Panc1 (cell line): ENCODE data around the gene SETD6. TPM values are rescaled to one million over a fixed set of nuclear protein-coding genes. Genes with fewer than 3 reads are reported as not detected.

ENCODE experiments used
- ATAC-seq: fragments of 200-7000 bp; cut with Tn5 transposase; 2 replicates; pipeline ENCODE4 v1.9.1; 2020; ENCODE audit warnings: mild to moderate bottlenecking, moderate library complexity
- BruUV-seq: library from RNA; stranded (reverse); fragments of 400-500 nt; replicated peaks from 2 replicates; lab custom pipeline; 2021; lab: Mats Ljungman, UMichigan
- CTCF ChIA-PET: fragments of 300-600 bp; sonication (Branson Sonifier 250); formaldehyde crosslinking; loops from one replicate; lab custom pipeline; 2022; ENCODE audit warnings: antibody characterized with exemption; lab: Charles Lee
- POLR2A ChIA-PET: fragments of 300-600 bp; sonication (Branson Sonifier 250); formaldehyde crosslinking; loops from one replicate; lab custom pipeline; 2022; ENCODE audit warnings: antibody characterized with exemption; lab: Charles Lee
- DNase-seq: peaks from one replicate; pipeline ENCODE4 v3.0.0-alpha.2; 2010; ENCODE audit warnings: low read depth, low spot score
- H3K27ac ChIP-seq: 2 replicates; pipeline ENCODE4 v1.5.1; 2011; ENCODE audit warnings: mild to moderate bottlenecking, low read length, inconsistent platforms
- H3K27me3 ChIP-seq: fragments of 200-500 bp; sonication (Bioruptor generic); 2 replicates; pipeline ENCODE4 v1.6.0; 2014; ENCODE audit warnings: low read length, inconsistent platforms; ENCODE audit not compliant: control insufficient read depth, insufficient read depth
- H3K36me3 ChIP-seq: fragments of 200-500 bp; sonication (Bioruptor generic); 2 replicates; pipeline ENCODE4 v1.5.1; 2014; ENCODE audit warnings: inconsistent platforms, mild to moderate bottlenecking, low read length, moderate library complexity; ENCODE audit not compliant: control insufficient read depth, insufficient read depth
- H3K4me1 ChIP-seq: 2 replicates; pipeline ENCODE4 v1.5.1; 2011; ENCODE audit warnings: inconsistent platforms, mild to moderate bottlenecking, low read length, moderate library complexity; ENCODE audit not compliant: control insufficient read depth, insufficient read depth
- H3K4me3 ChIP-seq, 2 experiments: 2 replicates each; pipeline ENCODE4 v1.5.1; 2011 to 2012; ENCODE audit warnings: low read depth in 2 of 2, low read length in 2 of 2, mild to moderate bottlenecking in 2 of 2, inconsistent platforms in 1 of 2, moderate library complexity in 1 of 2
- H3K9me3 ChIP-seq: fragments of 200-500 bp; sonication (Bioruptor generic); 2 replicates; pipeline ENCODE4 v1.5.1; 2014; ENCODE audit warnings: low read depth, mild to moderate bottlenecking, inconsistent platforms, low read length, moderate library complexity; ENCODE audit not compliant: control insufficient read depth, insufficient read depth
- POLR2AphosphoS5 ChIP-seq: IDR thresholded peaks from 2 replicates; pipeline ENCODE4 v1.6.1; 2012; ENCODE audit warnings: mild to moderate bottlenecking, low read depth, low read length, moderate library complexity
- REST ChIP-seq, 2 experiments: IDR thresholded peaks; 2 replicates each; pipeline ENCODE4 v1.6.1; 2011 to 2012; ENCODE audit warnings: low read depth in 2 of 2, control low read depth in 1 of 2, low read length in 1 of 2, mild to moderate bottlenecking in 1 of 2, moderate library complexity in 1 of 2; ENCODE audit not compliant: insufficient read depth in 1 of 2
- SIN3A ChIP-seq: IDR thresholded peaks from 2 replicates; pipeline ENCODE4 v1.6.1; 2012; ENCODE audit warnings: low read depth, mild to moderate bottlenecking, low read length, moderate library complexity, borderline replicate concordance; ENCODE audit not compliant: insufficient read depth
- TCF7L2 ChIP-seq: IDR thresholded peaks from 2 replicates; pipeline ENCODE4 v1.6.1; 2011; ENCODE audit warnings: mild to moderate bottlenecking, low read depth, low read length, inconsistent platforms
- in situ Hi-C: cut with HindIII; loops from 2 replicates; pipeline ENCODE4 v1.10.0; 2016; ENCODE audit warnings: low sequenced_read_pairs, low pct_unique_long_range_greater_than_20kb
- intact Hi-C: fragments of 100-400 bp; cut with micrococcal nuclease; formaldehyde crosslinking; loops from one replicate; pipeline ENCODE4 v1.10.0; 2022; ENCODE audit not compliant: unreplicated experiment
- total RNA-seq: library from RNA; stranded (reverse); gene quantifications from one replicate; pipeline ENCODE4 v1.2.1, GENCODE V29; 2021; ENCODE audit not compliant: unreplicated experiment
- TF ChIP-seq, protein P1 (sequence below): fragments of 450-650 bp; IDR thresholded peaks from 2 replicates; pipeline ENCODE4 v1.5.1; 2017; ENCODE audit warnings: mild to moderate bottlenecking

The SETD6 gene
- total RNA-seq, 1 experiment from 2014 or later: 28.3 TPM

- H3K36me3 ChIP-seq: no peaks in the 10 kb centered on the region
- in situ Hi-C loops: no loop called here
- POLR2A ChIA-PET: no interaction called here
Measured at GRCh38 chr16:58472827-58473226, 42.5 kb upstream of the SETD6 start.

DNA sequence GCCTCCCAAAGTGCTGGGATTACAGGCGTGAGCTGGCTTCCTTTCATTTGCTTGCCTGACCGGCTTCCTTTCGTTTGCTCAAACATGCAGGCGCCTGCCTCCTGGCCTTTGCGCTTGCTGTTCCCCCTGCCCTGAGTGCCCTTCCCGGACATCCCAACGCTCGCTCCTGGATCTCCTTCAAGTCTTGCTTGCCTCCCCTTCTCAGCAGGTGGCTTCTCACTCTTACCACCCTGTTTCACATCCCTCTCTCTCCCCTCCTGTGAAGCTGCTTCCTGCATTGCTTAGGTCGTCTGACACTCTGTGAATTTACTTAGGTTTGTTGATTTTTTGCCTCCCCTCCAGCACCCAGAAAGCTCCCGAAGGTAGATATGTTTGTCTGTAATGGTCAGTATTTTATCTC is 41.0 kb upstream of the SETD6 start:
- Histone ChIP-seq H3K27ac (no peak overlapping the region), H3K27me3 (no peaks in the 10 kb centered on the region), H3K9me3 (no peaks in the 10 kb centered on the region), H3K36me3 (no peaks in the 10 kb centered on the region), H3K4me1 (no peaks in the 10 kb centered on the region), H3K4me3 (no peak overlapping the region)
- no TSS peak for BruUV-seq
- POLR2A ChIA-PET: no interaction called here
- TF ChIP-seq, protein P1, sequence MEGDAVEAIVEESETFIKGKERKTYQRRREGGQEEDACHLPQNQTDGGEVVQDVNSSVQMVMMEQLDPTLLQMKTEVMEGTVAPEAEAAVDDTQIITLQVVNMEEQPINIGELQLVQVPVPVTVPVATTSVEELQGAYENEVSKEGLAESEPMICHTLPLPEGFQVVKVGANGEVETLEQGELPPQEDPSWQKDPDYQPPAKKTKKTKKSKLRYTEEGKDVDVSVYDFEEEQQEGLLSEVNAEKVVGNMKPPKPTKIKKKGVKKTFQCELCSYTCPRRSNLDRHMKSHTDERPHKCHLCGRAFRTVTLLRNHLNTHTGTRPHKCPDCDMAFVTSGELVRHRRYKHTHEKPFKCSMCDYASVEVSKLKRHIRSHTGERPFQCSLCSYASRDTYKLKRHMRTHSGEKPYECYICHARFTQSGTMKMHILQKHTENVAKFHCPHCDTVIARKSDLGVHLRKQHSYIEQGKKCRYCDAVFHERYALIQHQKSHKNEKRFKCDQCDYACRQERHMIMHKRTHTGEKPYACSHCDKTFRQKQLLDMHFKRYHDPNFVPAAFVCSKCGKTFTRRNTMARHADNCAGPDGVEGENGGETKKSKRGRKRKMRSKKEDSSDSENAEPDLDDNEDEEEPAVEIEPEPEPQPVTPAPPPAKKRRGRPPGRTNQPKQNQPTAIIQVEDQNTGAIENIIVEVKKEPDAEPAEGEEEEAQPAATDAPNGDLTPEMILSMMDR: no peak
- TF ChIP-seq REST (IDR thresholded peaks at IDR 0.05; ENCODE audit: insufficient read depth in 1 of 2, low read depth in 2 of 2, low read length in 1 of 2) (no peak), POLR2AphosphoS5 (no peak), SIN3A (no peak), TCF7L2 (no peak)
- in situ Hi-C loops (no loop called here), intact Hi-C loops (no loop called here)
- ATAC-seq: no peak
- CTCF ChIA-PET: no interaction called here
- DNase-seq: no peak

More at GRCh38 chr16:58472827-58473226, 42.5 kb upstream of the SETD6 start:
- H3K4me3 ChIP-seq: no peak overlapping the region
- H3K27ac ChIP-seq: no peak overlapping the region
- no peak for TF ChIP-seq TCF7L2
- no peak for TF ChIP-seq SIN3A
- TF ChIP-seq REST (IDR thresholded peaks at IDR 0.05; ENCODE audit: insufficient read depth in 1 of 2, low read depth in 2 of 2, low read length in 1 of 2): no peak
- no peak for TF ChIP-seq POLR2AphosphoS5
- H3K9me3 ChIP-seq: no peaks in the 10 kb centered on the region
- no peaks in the 10 kb centered on the region for H3K27me3 ChIP-seq
- ATAC-seq (no peak), DNase-seq (no peak)
- intact Hi-C loops: no loop called here
- H3K4me1 ChIP-seq: no peaks in the 10 kb centered on the region
- no TSS peak for BruUV-seq
- CTCF ChIA-PET: interaction anchor here (0.7 kb wide), 1 partner anchor 74 kb away, joined by 3 read pairs; no protein-coding TSS in a partner anchor
